ENCODE measurements around the gene NINL. TPM values are rescaled to one million over a fixed set of nuclear protein-coding genes. Genes with fewer than 3 reads are reported as not detected.
"Not testable (repeated sequence)": the region's sequence is repeated elsewhere in the genome, so short reads cannot be mapped to it uniquely, and the experiment has no call there.

NINL gene
- total RNA-seq, 1 experiment from 2014 or later: 33.7 TPM

- Histone ChIP-seq H3K4me3 (ENCODE audit: insufficient read depth, low read depth, low read length) (no peak overlapping the region), H3K27me3 (ENCODE audit: control insufficient read depth, insufficient read depth, low read length) (no peaks in the 10 kb centered on the region), H3K36me3 (replicated peaks; ENCODE audit: control insufficient read depth, insufficient read depth, low read length) (no peaks in the 10 kb centered on the region; the same call in 1 of the 2 replicates)
- peak; percentile 71 for DNase-seq
Measured at GRCh38 chr20:25579081-25579770, 6.1 kb downstream of the NINL start.

GRCh38 chr20:25576783-25577530, 8.4 kb downstream of the NINL start:
- H3K27me3 ChIP-seq (ENCODE audit: control insufficient read depth, insufficient read depth, low read length): no peaks in the 10 kb centered on the region
- no peak for DNase-seq

GRCh38 chr20:25574411-25574810, 10.9 kb downstream of the NINL start:
- no peaks in the 10 kb centered on the region for H3K27me3 ChIP-seq (ENCODE audit: control insufficient read depth, insufficient read depth, low read length)
- peak; percentile 62 for DNase-seq
- H3K36me3 ChIP-seq (replicated peaks; ENCODE audit: control insufficient read depth, insufficient read depth, low read length): no peaks in the 10 kb centered on the region; the same call in 1 of the 2 replicates
- H3K4me3 ChIP-seq (ENCODE audit: insufficient read depth, low read depth, low read length): no peak overlapping the region

More at GRCh38 chr20:25576783-25577530, 8.4 kb downstream of the NINL start:
- Histone ChIP-seq H3K36me3 (replicated peaks; ENCODE audit: control insufficient read depth, insufficient read depth, low read length) (no peaks in the 10 kb centered on the region; the same call in 1 of the 2 replicates), H3K4me3 (ENCODE audit: insufficient read depth, low read depth, low read length) (no peak overlapping the region)

GRCh38 chr20:25573288-25574251, 11.8 kb downstream of the NINL start:
- Histone ChIP-seq H3K36me3 (replicated peaks; ENCODE audit: control insufficient read depth, insufficient read depth, low read length) (no peaks in the 10 kb centered on the region; the same call in 1 of the 2 replicates), H3K27me3 (ENCODE audit: control insufficient read depth, insufficient read depth, low read length) (no peaks in the 10 kb centered on the region), H3K4me3 (ENCODE audit: insufficient read depth, low read depth, low read length) (no peak overlapping the region)
- DNase-seq: no peak

GRCh38 chr20:25571817-25572216, 13.5 kb downstream of the NINL start:
- Histone ChIP-seq H3K27me3 (ENCODE audit: control insufficient read depth, insufficient read depth, low read length) (no peaks in the 10 kb centered on the region), H3K36me3 (replicated peaks; ENCODE audit: control insufficient read depth, insufficient read depth, low read length) (no peaks in the 10 kb centered on the region; the same call in 1 of the 2 replicates), H3K4me3 (ENCODE audit: insufficient read depth, low read depth, low read length) (no peak overlapping the region)
- no peak for DNase-seq

- H3K36me3 ChIP-seq (replicated peaks; ENCODE audit: control insufficient read depth, insufficient read depth, low read length): no peaks in the 10 kb centered on the region
- DNase-seq: peak; percentile 13
- H3K4me3 ChIP-seq (ENCODE audit: insufficient read depth, low read depth, low read length): no peak overlapping the region
Measured at GRCh38 chr20:25571240-25571639, 14.1 kb downstream of the NINL start.

GRCh38 chr20:25570148-25570530, 15.2 kb downstream of the NINL start:
- no peak for DNase-seq
- H3K4me3 ChIP-seq (ENCODE audit: insufficient read depth, low read depth, low read length): no peak overlapping the region

More at GRCh38 chr20:25571240-25571639, 14.1 kb downstream of the NINL start:
- no peaks in the 10 kb centered on the region for H3K27me3 ChIP-seq (ENCODE audit: control insufficient read depth, insufficient read depth, low read length)

GRCh38 chr20:25567286-25567685, 18.0 kb downstream of the NINL start:
- Histone ChIP-seq H3K4me3 (ENCODE audit: insufficient read depth, low read depth, low read length) (no peak overlapping the region), H3K27me3 (ENCODE audit: control insufficient read depth, insufficient read depth, low read length) (no peaks in the 10 kb centered on the region), H3K36me3 (replicated peaks; ENCODE audit: control insufficient read depth, insufficient read depth, low read length) (no peaks in the 10 kb centered on the region)
- DNase-seq: no peak

More at GRCh38 chr20:25570148-25570530, 15.2 kb downstream of the NINL start:
- no peaks in the 10 kb centered on the region for H3K27me3 ChIP-seq (ENCODE audit: control insufficient read depth, insufficient read depth, low read length)
- no peaks in the 10 kb centered on the region for H3K36me3 ChIP-seq (replicated peaks; ENCODE audit: control insufficient read depth, insufficient read depth, low read length)

- H3K27me3 ChIP-seq (ENCODE audit: control insufficient read depth, insufficient read depth, low read length): no peaks in the 10 kb centered on the region
- no peak overlapping the region for H3K4me3 ChIP-seq (ENCODE audit: insufficient read depth, low read depth, low read length)
- H3K36me3 ChIP-seq (replicated peaks; ENCODE audit: control insufficient read depth, insufficient read depth, low read length): no peaks in the 10 kb centered on the region
- no peak for DNase-seq
Measured at GRCh38 chr20:25566821-25567220, 18.5 kb downstream of the NINL start.

GRCh38 chr20:25565578-25566157, 19.7 kb downstream of the NINL start:
- no peak for DNase-seq
- Histone ChIP-seq H3K27me3 (ENCODE audit: control insufficient read depth, insufficient read depth, low read length) (no peaks in the 10 kb centered on the region), H3K36me3 (replicated peaks; ENCODE audit: control insufficient read depth, insufficient read depth, low read length) (no peaks in the 10 kb centered on the region), H3K4me3 (ENCODE audit: insufficient read depth, low read depth, low read length) (no peak overlapping the region)

GRCh38 chr20:25563876-25564275, 21.5 kb downstream of the NINL start:
- no peaks in the 10 kb centered on the region for H3K27me3 ChIP-seq (ENCODE audit: control insufficient read depth, insufficient read depth, low read length)
- H3K4me3 ChIP-seq (ENCODE audit: insufficient read depth, low read depth, low read length): no peak overlapping the region

GRCh38 chr20:25563362-25563761, 22.0 kb downstream of the NINL start:
- Histone ChIP-seq H3K4me3 (ENCODE audit: insufficient read depth, low read depth, low read length) (no peak overlapping the region), H3K36me3 (replicated peaks; ENCODE audit: control insufficient read depth, insufficient read depth, low read length) (peaks cover 2% of the 10 kb centered on the region), H3K27me3 (ENCODE audit: control insufficient read depth, insufficient read depth, low read length) (no peaks in the 10 kb centered on the region)

More at GRCh38 chr20:25563876-25564275, 21.5 kb downstream of the NINL start:
- H3K36me3 ChIP-seq (replicated peaks; ENCODE audit: control insufficient read depth, insufficient read depth, low read length): no peaks in the 10 kb centered on the region; the same call in 1 of the 2 replicates
- no peak for DNase-seq

GRCh38 chr20:25561771-25562170, 23.6 kb downstream of the NINL start:
- not testable (repeated sequence) for H3K4me3 ChIP-seq (ENCODE audit: insufficient read depth, low read depth, low read length); H3K36me3 ChIP-seq (replicated peaks; ENCODE audit: control insufficient read depth, insufficient read depth, low read length); H3K27me3 ChIP-seq (ENCODE audit: control insufficient read depth, insufficient read depth, low read length); DNase-seq

More at GRCh38 chr20:25563362-25563761, 22.0 kb downstream of the NINL start:
- DNase-seq: no peak

GRCh38 chr20:25553819-25554296, 31.5 kb downstream of the NINL start:
- no peaks in the 10 kb centered on the region for H3K27me3 ChIP-seq (ENCODE audit: control insufficient read depth, insufficient read depth, low read length)
- no peak overlapping the region for H3K4me3 ChIP-seq (ENCODE audit: insufficient read depth, low read depth, low read length)
- peak; percentile 7 for DNase-seq
- peaks cover 2% of the 10 kb centered on the region; the same call in 1 of the 2 replicates for H3K36me3 ChIP-seq (replicated peaks; ENCODE audit: control insufficient read depth, insufficient read depth, low read length)

Measured in H7 (cell line).